OCI-LY7 (cell line): Measurements from ENCODE around the gene RASEF. TPM values are rescaled to one million over a fixed set of nuclear protein-coding genes. Genes with fewer than 3 reads are reported as not detected.
"Not testable (repeated sequence)": the region's sequence is repeated elsewhere in the genome, so short reads cannot be mapped to it uniquely, and the experiment has no call there.

Source experiments
- BruUV-seq: library from RNA; stranded (reverse); fragments of 400-500 nt; replicated peaks from 2 replicates; lab custom pipeline; 2021; lab: Mats Ljungman, UMichigan
- CTCF ChIA-PET: fragments of 300-600 bp; sonication (Branson Sonifier 250); formaldehyde crosslinking; loops from one replicate; lab custom pipeline; 2022; ENCODE audit warnings: antibody characterized with exemption; ENCODE audit not compliant: unreplicated experiment; lab: Charles Lee
- POLR2A ChIA-PET: fragments of 300-600 bp; sonication (Branson Sonifier 250); formaldehyde crosslinking; loops from one replicate; lab custom pipeline; 2022; ENCODE audit warnings: antibody characterized with exemption; lab: Charles Lee
- DNase-seq: peaks from one replicate; pipeline ENCODE4 v3.0.0-alpha.2; 2015; ENCODE audit warnings: low spot score
- H2AFZ ChIP-seq: fragments of 200-600 bp; sonication (generic), shearing (Covaris generic); 2 replicates; pipeline ENCODE4 v1.6.1; 2014; ENCODE audit warnings: mild to moderate bottlenecking, antibody characterized with exemption, low read length, moderate library complexity
- H3K27ac ChIP-seq: fragments of 200-600 bp; sonication (generic); 2 replicates; pipeline ENCODE4 v1.5.1; 2014; ENCODE audit warnings: mixed run types, low read depth, mild to moderate bottlenecking, moderate library complexity, low read length, inconsistent platforms; ENCODE audit not compliant: poor library complexity, severe bottlenecking
- H3K36me3 ChIP-seq: fragments of 200-600 bp; sonication (generic); 2 replicates; pipeline ENCODE4 v1.6.1; 2014; ENCODE audit warnings: mild to moderate bottlenecking, antibody characterized with exemption, low read length, moderate library complexity, mixed read lengths; ENCODE audit not compliant: insufficient read depth
- H3K4me1 ChIP-seq: fragments of 200-600 bp; sonication (generic); 2 replicates; pipeline ENCODE4 v1.5.1; 2014; ENCODE audit warnings: mild to moderate bottlenecking, low read length; ENCODE audit not compliant: insufficient read depth, poor library complexity, severe bottlenecking
- H3K4me2 ChIP-seq: fragments of 200-600 bp; sonication (generic); 2 replicates; pipeline ENCODE4 v1.6.1; 2014; ENCODE audit warnings: mild to moderate bottlenecking, low read length
- H3K4me3 ChIP-seq: fragments of 200-600 bp; sonication (generic); 2 replicates; pipeline ENCODE4 v1.5.1; 2014; ENCODE audit warnings: mild to moderate bottlenecking, low read depth, low read length; ENCODE audit not compliant: poor library complexity, severe bottlenecking
- H3K79me2 ChIP-seq: fragments of 200-600 bp; sonication (generic); 2 replicates; pipeline ENCODE4 v1.6.1; 2016; ENCODE audit warnings: low read depth, mild to moderate bottlenecking, low read length, moderate library complexity, mixed read lengths; ENCODE audit not compliant: insufficient read depth
- H3K9me2 ChIP-seq: fragments of 200-600 bp; sonication (generic); 2 replicates; pipeline ENCODE4 v1.6.1; 2016; ENCODE audit warnings: mild to moderate bottlenecking, low read length, mixed read lengths; ENCODE audit not compliant: insufficient read depth
- H3K9me3 ChIP-seq: fragments of 200-600 bp; sonication (generic); 2 replicates; pipeline ENCODE4 v1.6.1; 2014; ENCODE audit warnings: mild to moderate bottlenecking, mixed run types, low read length, mixed read lengths
- H4K20me1 ChIP-seq: fragments of 200-600 bp; sonication (generic); 2 replicates; pipeline ENCODE4 v1.6.1; 2014; ENCODE audit warnings: mild to moderate bottlenecking, antibody characterized with exemption, low read length, moderate library complexity, mixed read lengths; ENCODE audit not compliant: insufficient read depth
- EZH2phosphoT487 ChIP-seq: fragments of 200-600 bp; sonication (generic); IDR thresholded peaks from 2 replicates; pipeline ENCODE4 v1.6.1; 2018; ENCODE audit warnings: low read depth, borderline replicate concordance, mild to moderate bottlenecking, mixed run types, antibody characterized with exemption, low read length, moderate library complexity, mixed read lengths
- intact Hi-C: fragments of 100-400 bp; cut with micrococcal nuclease; formaldehyde crosslinking; loops from one replicate; pipeline ENCODE4 v1.10.0; 2022; ENCODE audit not compliant: unreplicated experiment
- total RNA-seq, 2 experiments: library from RNA; depleted of rRNA in 1 of 2; stranded (reverse); fragments of >200 nt in 1 of 2; shearing (Covaris generic) in 1 of 2; gene quantifications; 2 replicates each; pipeline ENCODE4 v1.2.3, GENCODE V29; 2014 to 2022
- TF ChIP-seq, protein P1 (sequence below): fragments of 200-600 bp; sonication (generic); conservative IDR thresholded peaks from 2 replicates; pipeline ENCODE4 v1.5.1; 2014; ENCODE audit warnings: mild to moderate bottlenecking, antibody characterized with exemption, low read length, moderate library complexity, mixed read lengths

The RASEF gene
- total RNA-seq, 2 experiments from 2014 or later, result not detected

DNA sequence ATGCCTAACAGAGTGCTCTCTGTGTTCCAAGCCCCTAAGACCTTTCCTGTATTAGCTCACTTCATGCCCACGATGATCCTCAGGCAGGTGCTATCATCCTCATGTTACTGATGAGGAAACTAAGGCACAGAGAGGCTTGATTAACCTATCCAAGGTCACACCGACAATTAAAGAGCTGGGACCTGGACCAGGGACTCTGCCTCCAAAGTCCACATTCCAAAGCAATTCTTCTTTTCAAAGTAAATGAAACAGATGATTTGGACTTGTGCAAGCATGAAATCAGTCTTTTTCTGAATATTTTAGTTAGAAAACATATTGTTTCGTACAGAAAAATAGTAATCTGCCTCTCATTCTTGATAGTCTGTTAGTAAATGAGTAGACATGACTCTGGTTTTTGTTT, 18.1 kb upstream of the RASEF start:
- Histone ChIP-seq H3K36me3 (no peaks in the 10 kb centered on the region), H3K4me2 (no peak overlapping the region), H3K4me3 (no peak overlapping the region), H3K79me2 (no peaks in the 10 kb centered on the region), H3K9me2 (no peaks in the 10 kb centered on the region), H4K20me1 (no peaks in the 10 kb centered on the region), H2AFZ (no peak overlapping the region), H3K4me1 (no peaks in the 10 kb centered on the region), H3K9me3 (no peaks in the 10 kb centered on the region), H3K27ac (no peak overlapping the region)
- DNase-seq, result no peak
- TF ChIP-seq, protein P1, sequence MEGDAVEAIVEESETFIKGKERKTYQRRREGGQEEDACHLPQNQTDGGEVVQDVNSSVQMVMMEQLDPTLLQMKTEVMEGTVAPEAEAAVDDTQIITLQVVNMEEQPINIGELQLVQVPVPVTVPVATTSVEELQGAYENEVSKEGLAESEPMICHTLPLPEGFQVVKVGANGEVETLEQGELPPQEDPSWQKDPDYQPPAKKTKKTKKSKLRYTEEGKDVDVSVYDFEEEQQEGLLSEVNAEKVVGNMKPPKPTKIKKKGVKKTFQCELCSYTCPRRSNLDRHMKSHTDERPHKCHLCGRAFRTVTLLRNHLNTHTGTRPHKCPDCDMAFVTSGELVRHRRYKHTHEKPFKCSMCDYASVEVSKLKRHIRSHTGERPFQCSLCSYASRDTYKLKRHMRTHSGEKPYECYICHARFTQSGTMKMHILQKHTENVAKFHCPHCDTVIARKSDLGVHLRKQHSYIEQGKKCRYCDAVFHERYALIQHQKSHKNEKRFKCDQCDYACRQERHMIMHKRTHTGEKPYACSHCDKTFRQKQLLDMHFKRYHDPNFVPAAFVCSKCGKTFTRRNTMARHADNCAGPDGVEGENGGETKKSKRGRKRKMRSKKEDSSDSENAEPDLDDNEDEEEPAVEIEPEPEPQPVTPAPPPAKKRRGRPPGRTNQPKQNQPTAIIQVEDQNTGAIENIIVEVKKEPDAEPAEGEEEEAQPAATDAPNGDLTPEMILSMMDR, result no peak
- no peak for TF ChIP-seq EZH2phosphoT487
- ChIA-PET CTCF (no interaction called here), POLR2A (no interaction called here)
- BruUV-seq, result no TSS peak
- intact Hi-C loops, result no loop called here

DNA sequence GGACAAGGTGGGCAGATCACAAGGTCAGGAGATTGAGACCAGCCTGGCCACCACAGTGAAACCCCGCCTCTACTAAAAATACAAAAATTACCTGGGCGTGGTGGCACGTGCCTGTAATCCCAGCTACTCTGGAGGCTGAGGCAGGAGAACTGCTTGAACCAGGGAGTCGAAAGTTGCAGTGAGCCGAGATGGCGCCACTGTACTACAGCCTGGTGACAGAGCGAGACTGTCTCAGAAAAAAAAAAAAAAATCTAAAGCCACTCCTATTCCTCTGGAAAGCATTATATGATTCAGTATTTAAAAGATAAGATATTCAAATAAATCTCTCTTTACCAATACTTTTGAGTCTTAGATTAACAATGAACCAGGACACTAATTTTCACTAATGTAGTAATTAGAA, 13.0 kb upstream of the RASEF start:
- H3K4me3 ChIP-seq, intact Hi-C loops, CTCF ChIA-PET, H3K27ac ChIP-seq, H3K9me2 ChIP-seq, H3K9me3 ChIP-seq, H3K36me3 ChIP-seq, H3K4me2 ChIP-seq, H3K4me1 ChIP-seq, H2AFZ ChIP-seq, BruUV-seq, DNase-seq, H3K79me2 ChIP-seq, H4K20me1 ChIP-seq: not testable (repeated sequence)
- POLR2A ChIA-PET, result interaction anchor here (0.9 kb wide), 1 partner anchor 10 kb away, joined by 3 read pairs; no protein-coding TSS in a partner anchor

DNA sequence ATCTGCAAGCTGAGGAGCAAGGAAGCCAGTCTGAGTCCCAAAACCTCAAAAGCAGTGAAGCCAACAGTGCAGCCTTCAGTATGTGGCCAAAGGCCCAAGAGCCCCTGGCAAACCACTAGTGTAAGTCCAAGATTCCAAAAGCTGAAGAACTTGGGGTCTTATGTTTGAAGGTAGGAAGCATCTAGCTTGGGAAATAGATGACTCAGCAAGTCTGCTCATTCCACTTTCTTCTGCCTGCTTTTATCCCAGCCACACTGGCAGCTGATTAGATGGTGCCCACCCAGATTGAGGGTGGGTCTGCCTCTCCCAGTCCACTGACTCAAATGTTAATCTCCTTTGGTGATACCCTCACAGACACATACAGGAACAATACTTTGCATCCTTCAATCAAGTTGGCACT, 9.6 kb upstream of the RASEF start:
- H3K79me2 ChIP-seq, CTCF ChIA-PET, BruUV-seq, H3K4me1 ChIP-seq, H3K27ac ChIP-seq, H2AFZ ChIP-seq, H4K20me1 ChIP-seq, POLR2A ChIA-PET, H3K4me3 ChIP-seq, H3K4me2 ChIP-seq, DNase-seq, H3K36me3 ChIP-seq, intact Hi-C loops, H3K9me3 ChIP-seq, H3K9me2 ChIP-seq: not testable (repeated sequence)

DNA sequence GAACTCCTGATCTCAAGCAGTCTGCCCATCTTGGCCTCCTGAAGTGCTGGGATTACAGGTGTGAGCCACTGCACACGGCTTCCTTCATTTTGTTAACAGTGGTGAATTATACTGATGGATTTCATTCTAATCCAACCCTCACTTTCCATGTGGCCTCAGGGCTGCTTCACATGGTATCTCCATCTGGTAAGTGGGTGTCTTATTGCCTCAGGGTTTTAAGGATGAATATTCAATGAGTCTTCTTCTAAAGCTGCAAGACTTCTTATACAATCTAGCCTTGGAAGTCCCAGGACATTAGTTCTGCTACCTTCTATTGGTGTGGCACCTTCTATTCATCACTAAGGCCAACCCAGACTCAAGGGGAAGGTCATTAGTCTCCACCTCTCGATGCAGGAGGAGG, 8.7 kb upstream of the RASEF start:
- ChIA-PET POLR2A (no interaction called here), CTCF (no interaction called here)
- Histone ChIP-seq H3K9me2 (no peaks in the 10 kb centered on the region), H3K4me3 (no peak overlapping the region), H3K4me1 (no peaks in the 10 kb centered on the region), H3K4me2 (no peak overlapping the region), H3K36me3 (no peaks in the 10 kb centered on the region), H3K27ac (no peak overlapping the region), H3K79me2 (no peaks in the 10 kb centered on the region), H3K9me3 (no peaks in the 10 kb centered on the region), H2AFZ (no peak overlapping the region), H4K20me1 (no peaks in the 10 kb centered on the region)
- intact Hi-C loops, result no loop called here
- no peak for TF ChIP-seq EZH2phosphoT487
- TF ChIP-seq, protein P1, result no peak
- no TSS peak for BruUV-seq
- no peak for DNase-seq
